IMR-90 (cell line): ENCODE results near the gene TUBGCP6. TPM values are rescaled to one million over a fixed set of nuclear protein-coding genes. Genes with fewer than 3 reads are reported as not detected.

Experiments
- ATAC-seq: fragments of 200-7000 bp; cut with Tn5 transposase; 2 replicates; pipeline ENCODE4 v1.9.1; 2020; ENCODE audit warnings: low read depth, mild to moderate bottlenecking, moderate library complexity
- BruUV-seq: library from RNA; stranded (reverse); fragments of 400-500 nt; replicated peaks from 2 replicates; lab custom pipeline; 2021; lab: Mats Ljungman, UMichigan
- CTCF ChIA-PET: fragments of 300-600 bp; formaldehyde crosslinking; extraction: SDS; loops from one replicate; lab custom pipeline; 2021; ENCODE audit warnings: antibody characterized with exemption; lab: Yijun Ruan, JAX
- POLR2A ChIA-PET: fragments of 300-600 bp; sonication (Branson Sonifier 250); formaldehyde crosslinking; loops from one replicate; lab custom pipeline; 2022; ENCODE audit warnings: antibody characterized with exemption; ENCODE audit not compliant: unreplicated experiment; lab: Charles Lee
- DNase-seq: peaks from one replicate; pipeline ENCODE4 v3.0.0; 2013
- H2AFZ ChIP-seq: replicated peaks from 2 replicates; pipeline ENCODE3; 2013; ENCODE audit warnings: low read length, mild to moderate bottlenecking; ENCODE audit not compliant: poor library complexity
- H2AK5ac ChIP-seq: 2 replicates; pipeline ENCODE4 v1.6.1; 2013; ENCODE audit warnings: low read depth, low read length, inconsistent platforms
- H2AK9ac ChIP-seq: replicated peaks from 2 replicates; pipeline ENCODE3; 2013; ENCODE audit warnings: mild to moderate bottlenecking, low read depth, low read length, moderate library complexity; ENCODE audit not compliant: poor library complexity
- H2BK120ac ChIP-seq: 2 replicates; pipeline ENCODE4 v1.6.1; 2013; ENCODE audit warnings: low read depth, low read length, inconsistent platforms
- H2BK15ac ChIP-seq: 3 replicates; pipeline ENCODE4 v1.6.1; 2013; ENCODE audit warnings: low read depth, low read length, inconsistent platforms
- H2BK20ac ChIP-seq: 2 replicates; pipeline ENCODE4 v1.6.1; 2013; ENCODE audit warnings: low read depth, mild to moderate bottlenecking, inconsistent platforms, low read length, moderate library complexity
- H2BK5ac ChIP-seq: 2 replicates; pipeline ENCODE4 v1.6.1; 2013; ENCODE audit warnings: mild to moderate bottlenecking, low read depth, low read length, inconsistent platforms; ENCODE audit not compliant: poor library complexity, severe bottlenecking
- H3K14ac ChIP-seq: replicated peaks from 2 replicates; pipeline ENCODE4 v1.6.1; 2013; ENCODE audit warnings: low read depth, low read length, inconsistent platforms
- H3K18ac ChIP-seq: 2 replicates; pipeline ENCODE4 v1.6.1; 2013; ENCODE audit warnings: low read depth, low read length, control low read depth
- H3K23ac ChIP-seq: 2 replicates; pipeline ENCODE4 v1.6.1; 2013; ENCODE audit warnings: low read depth, low read length, inconsistent platforms
- H3K27ac ChIP-seq: 2 replicates; pipeline ENCODE4 v1.5.1; 2013; ENCODE audit warnings: mild to moderate bottlenecking, control low read depth, low read length; ENCODE audit not compliant: insufficient read depth
- H3K27me3 ChIP-seq: 2 replicates; pipeline ENCODE4 v1.6.1; 2013; ENCODE audit warnings: low read length; ENCODE audit not compliant: control insufficient read depth, insufficient read depth
- H3K36me3 ChIP-seq: 2 replicates; pipeline ENCODE4 v1.6.1; 2013; ENCODE audit warnings: low read length, mixed read lengths; ENCODE audit not compliant: control insufficient read depth, insufficient read depth
- H3K4ac ChIP-seq: 2 replicates; pipeline ENCODE4 v1.6.1; 2013; ENCODE audit warnings: low read depth, low read length, inconsistent platforms
- H3K4me1 ChIP-seq: 2 replicates; pipeline ENCODE4 v1.6.1; 2013; ENCODE audit warnings: low read length, mixed read lengths; ENCODE audit not compliant: control insufficient read depth, insufficient read depth
- H3K4me2 ChIP-seq: 2 replicates; pipeline ENCODE4 v1.6.1; 2013; ENCODE audit warnings: low read depth, mild to moderate bottlenecking, control low read depth, low read length, moderate library complexity
- H3K4me3 ChIP-seq: 2 replicates; pipeline ENCODE4 v1.5.1; 2013; ENCODE audit warnings: low read depth, mild to moderate bottlenecking, control low read depth, low read length, moderate library complexity; ENCODE audit not compliant: insufficient read depth
- H3K56ac ChIP-seq: 2 replicates; pipeline ENCODE4 v1.6.1; 2013; ENCODE audit warnings: low read length, inconsistent platforms; ENCODE audit not compliant: insufficient read depth; ENCODE audit errors: extremely low read depth
- H3K79me1 ChIP-seq, 2 experiments: 2 replicates each; pipeline ENCODE4 v1.6.1; 2013; ENCODE audit warnings: low read length in 2 of 2, inconsistent platforms in 1 of 2, low read depth in 1 of 2
- H3K9ac ChIP-seq: 2 replicates; pipeline ENCODE4 v1.6.1; 2013; ENCODE audit warnings: low read depth, low read length, control low read depth
- H3K9me1 ChIP-seq: 2 replicates; pipeline ENCODE4 v1.6.1; 2013; ENCODE audit warnings: low read length, inconsistent platforms; ENCODE audit not compliant: insufficient read depth
- H3K9me3 ChIP-seq: 2 replicates; pipeline ENCODE4 v1.6.1; 2013; ENCODE audit warnings: low read length; ENCODE audit not compliant: control insufficient read depth, insufficient read depth
- H4K20me1 ChIP-seq: 2 replicates; pipeline ENCODE4 v1.6.1; 2013; ENCODE audit warnings: low read length, inconsistent platforms; ENCODE audit not compliant: insufficient read depth
- H4K5ac ChIP-seq: 2 replicates; pipeline ENCODE4 v1.6.1; 2013; ENCODE audit warnings: mild to moderate bottlenecking, low read depth, low read length, control low read depth
- H4K8ac ChIP-seq, 2 experiments: 2 replicates each; pipeline ENCODE4 v1.6.1; 2013; ENCODE audit warnings: low read depth in 2 of 2, low read length in 2 of 2, control low read depth in 1 of 2, inconsistent platforms in 1 of 2
- H4K91ac ChIP-seq: 2 replicates; pipeline ENCODE4 v1.6.1; 2013; ENCODE audit warnings: low read depth, low read length, inconsistent platforms; ENCODE audit not compliant: insufficient read depth
- BHLHE40 ChIP-seq: fragments of 150-350 bp; IDR thresholded peaks from 2 replicates; pipeline ENCODE4 v1.6.1; 2016; ENCODE audit warnings: mild to moderate bottlenecking, low read depth, low read length
- MXI1 ChIP-seq: IDR thresholded peaks from 2 replicates; pipeline ENCODE4 v1.6.1; 2012; ENCODE audit warnings: low read depth, mild to moderate bottlenecking, low read length, moderate library complexity, borderline replicate concordance
- WGBS, 2 experiments: methylation state at CpG; one replicate each; pipeline versions ENCODE4 v1.1.5 to v1.1.7; 2013; ENCODE audit warnings: missing lambda C conversion rate in 2 of 2; ENCODE audit not compliant: insufficient read length in 1 of 2; ENCODE audit errors: extremely low coverage in 2 of 2; 5-methylcytosine and 5-hydroxymethylcytosine counted together
- dilution Hi-C: fragments of 300-500 bp; cut with HindIII; formaldehyde crosslinking; loops from one replicate; pipeline ENCODE4 v1.14.3; 2018; ENCODE audit warnings: low sequenced_read_pairs; ENCODE audit not compliant: unreplicated experiment
- in situ Hi-C: fragments of 300-500 bp; cut with MboI; formaldehyde crosslinking; loops from 3 replicates; pipeline ENCODE4 v1.14.3; 2019; ENCODE audit warnings: low sequenced_read_pairs, inconsistent platforms, mixed read lengths
- intact Hi-C: fragments of 100-400 bp; cut with micrococcal nuclease; formaldehyde crosslinking; loops from 2 replicates; pipeline ENCODE4 v1.10.0; 2022
- polyA plus RNA-seq, 3 experiments: library from polyadenylated mRNA; depleted of rRNA; stranded (reverse); fragments of >200 nt; gene quantifications; 2 replicates each; pipeline ENCODE4 v1.2.3, GENCODE V29; 2012; ENCODE audit warnings: low replicate concordance in 1 of 3
- total RNA-seq: library from RNA; depleted of rRNA; stranded (reverse); fragments of >200 nt; gene quantifications from 2 replicates; pipeline ENCODE4 v1.2.3, GENCODE V29; 2012

Gene TUBGCP6
- total and polyA plus RNA-seq, 2 of the 4 experiments (the other 2 are of a cell fraction): 10.8 to 28.6 TPM

DNA sequence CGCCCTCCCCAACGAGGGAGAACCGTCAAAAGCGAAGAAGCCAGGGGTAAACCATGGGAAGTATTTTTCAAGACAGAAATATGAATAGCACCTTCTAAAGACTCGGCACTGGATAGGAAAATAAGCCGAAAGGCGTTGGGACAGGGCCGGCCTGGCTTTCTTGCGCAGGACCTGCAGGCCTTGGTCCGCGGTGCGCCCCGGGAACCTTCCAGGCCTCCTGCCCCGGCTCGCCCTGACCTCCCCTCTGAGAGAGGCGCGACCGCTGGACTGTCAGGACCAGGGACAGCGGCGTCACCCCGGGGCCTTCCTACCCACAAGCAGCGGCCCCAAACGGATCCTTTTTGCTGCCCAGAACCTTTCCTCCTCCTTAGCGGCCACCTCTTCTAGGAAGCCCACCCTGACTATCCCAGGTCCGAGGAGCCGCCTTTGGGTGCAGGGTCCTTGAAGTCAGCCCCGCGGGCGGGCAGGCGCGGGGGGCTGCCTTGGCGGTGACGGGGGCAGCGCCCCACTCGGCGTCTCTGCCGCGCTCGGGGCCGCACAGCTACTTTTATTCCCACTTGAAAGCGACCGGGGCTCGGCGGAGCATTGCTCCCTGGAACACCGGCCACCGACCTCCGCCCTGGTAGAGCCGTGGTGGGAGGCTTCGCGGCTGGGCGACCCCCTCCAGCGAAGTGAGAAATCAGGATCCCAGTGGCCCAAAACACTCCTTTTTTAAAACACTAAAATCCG is 26.0 kb upstream of the TUBGCP6 start:
- H3K4me1 ChIP-seq: peaks cover 13% of the 10 kb centered on the region
- no peak overlapping the region for H3K14ac ChIP-seq
- no peak overlapping the region for H4K5ac ChIP-seq
- no peak overlapping the region for H3K56ac ChIP-seq
- dilution Hi-C loops (no loop called here), intact Hi-C loops (loop anchor here (2.0 to 5.0 kb wide), 2 partner anchors 36 to 56 kb away; partner anchors contain the start of genes DENND6B and PLXNB2), in situ Hi-C loops (loop anchor here (10.0 kb wide), 1 partner anchor 54 kb away; the partner anchor contains the start of gene DENND6B)
- no peak overlapping the region for H3K27ac ChIP-seq
- H2BK20ac ChIP-seq: no peak overlapping the region
- peak overlapping the region; percentile 37 for H3K4me3 ChIP-seq
- H3K18ac ChIP-seq: no peak overlapping the region
- no peak overlapping the region for H3K23ac ChIP-seq
- H3K9me1 ChIP-seq: no peaks in the 10 kb centered on the region
- no peaks in the 10 kb centered on the region for H3K9me3 ChIP-seq
- no peak overlapping the region for H4K8ac ChIP-seq
- H2BK15ac ChIP-seq: no peak overlapping the region
- H3K27me3 ChIP-seq: no peaks in the 10 kb centered on the region
- peaks cover 18% of the 10 kb centered on the region for H3K36me3 ChIP-seq
- H4K20me1 ChIP-seq: peaks cover 40% of the 10 kb centered on the region
- H2AK5ac ChIP-seq: no peak overlapping the region
- no peak overlapping the region for H4K91ac ChIP-seq
- peaks cover 0 to 14% of the 10 kb centered on the region in 2 experiments; a peak in 1 of 4 replicates for H3K79me1 ChIP-seq
- peak overlapping the region; percentile 0; the same call in 1 of the 2 replicates for H3K4ac ChIP-seq
- ATAC-seq (peak; percentile 42), DNase-seq (peak; percentile 61)
- ChIA-PET CTCF (no interaction called here), POLR2A (interaction anchor here (0.6 kb wide), 1 partner anchor 351 kb away, joined by 4 read pairs; no protein-coding TSS in a partner anchor)
- BruUV-seq: no TSS peak
- peak overlapping the region; percentile 72 for H3K9ac ChIP-seq
- TF ChIP-seq BHLHE40 (no peak), MXI1 (peak; percentile 71; the same call in 1 of the 2 replicates)
- H3K4me2 ChIP-seq: peak overlapping the region; percentile 96
- 2% methylated on average over 29 of the region's 53 CpGs; no CpG with 5 or more reads in 1 of the 2 experiments for WGBS, 2 experiments
- peak overlapping the region; percentile 89 for H2AFZ ChIP-seq
- H2BK5ac ChIP-seq: no peak overlapping the region
- no peak overlapping the region for H2AK9ac ChIP-seq
- no peak overlapping the region for H2BK120ac ChIP-seq
